NCI-H128 (cell line): ENCODE data around the gene KIAA1958.

ENCODE experiments used
- DNase-seq: peaks from one replicate; lab custom pipeline; 2025; ENCODE audit not compliant: unreplicated experiment; lab: John Stamatoyannopoulos, UW

The KIAA1958 gene

GRCh38 chr9:112486221-112487007, at the start of gene KIAA1958:
Gene KIAA1958 (plus strand): TSS chr9:112486827. CDS start chr9:112574081, 87,254 bp downstream.
- peak; percentile 68 for DNase-seq

- no peak for DNase-seq
Measured at GRCh38 chr9:112437406-112437805, 49.2 kb upstream of the KIAA1958 start.

GRCh38 chr9:112439171-112439570, 47.5 kb upstream of the KIAA1958 start:
- DNase-seq, result no peak

- no peak for DNase-seq
Measured at GRCh38 chr9:112439825-112440224, 46.8 kb upstream of the KIAA1958 start.

- no peak for DNase-seq
Measured at GRCh38 chr9:112443200-112443599, 43.4 kb upstream of the KIAA1958 start.

- DNase-seq, result no peak
Measured at GRCh38 chr9:112443636-112444035, 43.0 kb upstream of the KIAA1958 start.

GRCh38 chr9:112445196-112445595, 41.4 kb upstream of the KIAA1958 start:
- no peak for DNase-seq

- no peak for DNase-seq
Measured at GRCh38 chr9:112446080-112446479, 40.5 kb upstream of the KIAA1958 start.

- no peak for DNase-seq
Measured at GRCh38 chr9:112446526-112446925, 40.1 kb upstream of the KIAA1958 start.

- DNase-seq, result no peak
Measured at GRCh38 chr9:112447283-112447761, 39.3 kb upstream of the KIAA1958 start.

GRCh38 chr9:112462855-112463254, 23.8 kb upstream of the KIAA1958 start:
- DNase-seq, result no peak

GRCh38 chr9:112465352-112465751, 21.3 kb upstream of the KIAA1958 start:
- DNase-seq, result no peak

- DNase-seq, result no peak
Measured at GRCh38 chr9:112472996-112473395, 13.6 kb upstream of the KIAA1958 start.

GRCh38 chr9:112473986-112474385, 12.6 kb upstream of the KIAA1958 start:
- no peak for DNase-seq

- DNase-seq, result no peak
Measured at GRCh38 chr9:112475318-112475717, 11.3 kb upstream of the KIAA1958 start.

GRCh38 chr9:112477330-112477729, 9.3 kb upstream of the KIAA1958 start:
- no peak for DNase-seq

- DNase-seq, result no peak
Measured at GRCh38 chr9:112479221-112479620, 7.4 kb upstream of the KIAA1958 start.

- DNase-seq, result no peak
Measured at GRCh38 chr9:112484607-112485006, 2.0 kb upstream of the KIAA1958 start.

- DNase-seq, result no peak
Measured at GRCh38 chr9:112485574-112485973, 1.1 kb upstream of the KIAA1958 start.

- DNase-seq, result no peak
Measured at GRCh38 chr9:112487008-112487798, 576 bp downstream of the KIAA1958 start.

- no peak for DNase-seq
Measured at GRCh38 chr9:112487799-112488340, 1.2 kb downstream of the KIAA1958 start.

GRCh38 chr9:112489039-112489546, 2.5 kb downstream of the KIAA1958 start:
- no peak for DNase-seq
